MCF 10A (cell line): ENCODE results near the gene YWHAQ. TPM values are rescaled to one million over a fixed set of nuclear protein-coding genes. Genes with fewer than 3 reads are reported as not detected.

Experiments used
- BruUV-seq: library from RNA; stranded (reverse); fragments of 400-500 nt; replicated peaks from 2 replicates; lab custom pipeline; 2021; lab: Mats Ljungman, UMichigan
- CTCF ChIA-PET: fragments of 300-600 bp; sonication (Branson Sonifier 250); formaldehyde crosslinking; extraction: SDS; loops from one replicate; lab custom pipeline; 2021; ENCODE audit warnings: antibody characterized with exemption, inconsistent platforms; lab: Yijun Ruan, JAX
- POLR2A ChIA-PET: fragments of 300-600, 350-650 bp; sonication (Branson Sonifier 250); formaldehyde crosslinking; extraction: SDS; loops from one replicate; lab custom pipeline; 2020; ENCODE audit warnings: antibody characterized with exemption, inconsistent platforms; lab: Yijun Ruan, JAX
- DNase-seq: peaks from one replicate; pipeline ENCODE4 v3.0.0-alpha.2; 2018; ENCODE audit not compliant: unreplicated experiment
- H3K27ac Mint-ChIP-seq: one replicate; pipeline ENCODE4 v1.8.0; 2022; ENCODE audit warnings: mild to moderate bottlenecking, low read depth, mixed read lengths; ENCODE audit not compliant: unreplicated experiment
- H3K27me3 Mint-ChIP-seq: one replicate; pipeline ENCODE4 v1.8.0; 2022; ENCODE audit warnings: mixed read lengths; ENCODE audit not compliant: insufficient read depth, unreplicated experiment
- H3K36me3 Mint-ChIP-seq: one replicate; pipeline ENCODE4 v1.8.0; 2022; ENCODE audit warnings: mild to moderate bottlenecking, moderate library complexity, mixed read lengths; ENCODE audit not compliant: insufficient read depth, unreplicated experiment
- H3K4me1 Mint-ChIP-seq: one replicate; pipeline ENCODE4 v1.8.0; 2022; ENCODE audit warnings: mixed read lengths; ENCODE audit not compliant: insufficient read depth, unreplicated experiment
- H3K4me3 Mint-ChIP-seq: one replicate; pipeline ENCODE4 v1.8.0; 2022; ENCODE audit warnings: mild to moderate bottlenecking, moderate library complexity, mixed read lengths; ENCODE audit not compliant: unreplicated experiment
- H3K9me3 Mint-ChIP-seq: one replicate; pipeline ENCODE4 v1.8.0; 2022; ENCODE audit warnings: mixed read lengths; ENCODE audit not compliant: unreplicated experiment
- intact Hi-C: fragments of 100-400 bp; cut with micrococcal nuclease; formaldehyde crosslinking; loops from 2 replicates; pipeline ENCODE4 v1.14.1; 2022
- total RNA-seq: library from RNA; stranded (reverse); gene quantifications from 2 replicates; pipeline ENCODE4 v1.2.3, GENCODE V29; 2022
- TF ChIP-seq, protein P1 (sequence below): fragments of 200-600 bp; IDR thresholded peaks from one replicate; pipeline ENCODE4 v1.8.0; 2022; ENCODE audit warnings: antibody characterized with exemption, mild to moderate bottlenecking; ENCODE audit not compliant: unreplicated experiment

YWHAQ gene
- total RNA-seq, 1 experiment from 2014 or later = 239 TPM

DNA sequence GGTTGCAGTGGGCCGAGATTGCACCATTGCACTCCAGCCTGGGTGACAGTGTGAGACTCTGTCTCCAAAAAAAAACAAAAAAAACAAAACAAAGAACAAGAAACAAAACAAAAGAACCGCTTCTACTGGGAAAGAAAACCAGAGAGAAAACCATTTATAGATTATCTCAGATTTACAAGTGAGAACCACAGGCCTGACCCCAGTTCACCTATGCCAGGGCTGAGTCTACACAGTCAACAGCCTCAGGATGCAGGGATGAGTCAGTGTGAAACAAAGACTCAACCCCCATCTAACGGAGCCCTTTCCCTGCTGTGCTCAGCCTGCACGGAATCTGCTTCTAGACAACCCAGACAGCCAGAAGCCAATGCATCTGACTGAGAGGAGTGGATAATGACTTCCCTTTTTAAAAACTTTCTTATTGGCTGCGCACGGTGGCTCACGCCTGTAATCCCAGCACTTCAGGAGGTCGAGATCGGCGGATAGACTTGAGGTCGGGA is 25.5 kb upstream of the YWHAQ start:
- Mint-ChIP-seq H3K4me3 (no peak overlapping the region), H3K4me1 (peaks cover 43% of the 10 kb centered on the region), H3K27ac (peak overlapping the region; percentile 25), H3K27me3 (peaks cover 13% of the 10 kb centered on the region), H3K36me3 (no peaks in the 10 kb centered on the region), H3K9me3 (peaks cover 8% of the 10 kb centered on the region)
- TF ChIP-seq, protein P1, sequence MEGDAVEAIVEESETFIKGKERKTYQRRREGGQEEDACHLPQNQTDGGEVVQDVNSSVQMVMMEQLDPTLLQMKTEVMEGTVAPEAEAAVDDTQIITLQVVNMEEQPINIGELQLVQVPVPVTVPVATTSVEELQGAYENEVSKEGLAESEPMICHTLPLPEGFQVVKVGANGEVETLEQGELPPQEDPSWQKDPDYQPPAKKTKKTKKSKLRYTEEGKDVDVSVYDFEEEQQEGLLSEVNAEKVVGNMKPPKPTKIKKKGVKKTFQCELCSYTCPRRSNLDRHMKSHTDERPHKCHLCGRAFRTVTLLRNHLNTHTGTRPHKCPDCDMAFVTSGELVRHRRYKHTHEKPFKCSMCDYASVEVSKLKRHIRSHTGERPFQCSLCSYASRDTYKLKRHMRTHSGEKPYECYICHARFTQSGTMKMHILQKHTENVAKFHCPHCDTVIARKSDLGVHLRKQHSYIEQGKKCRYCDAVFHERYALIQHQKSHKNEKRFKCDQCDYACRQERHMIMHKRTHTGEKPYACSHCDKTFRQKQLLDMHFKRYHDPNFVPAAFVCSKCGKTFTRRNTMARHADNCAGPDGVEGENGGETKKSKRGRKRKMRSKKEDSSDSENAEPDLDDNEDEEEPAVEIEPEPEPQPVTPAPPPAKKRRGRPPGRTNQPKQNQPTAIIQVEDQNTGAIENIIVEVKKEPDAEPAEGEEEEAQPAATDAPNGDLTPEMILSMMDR = no peak
- BruUV-seq = no TSS peak
- CTCF ChIA-PET = interaction anchor here (0.6 to 1.1 kb wide), 2 partner anchors 13 to 27 kb away, joined by 3 to 4 read pairs; no protein-coding TSS in a partner anchor
- DNase-seq = peak; percentile 92
- intact Hi-C loops = no loop called here
- POLR2A ChIA-PET = interaction anchor here (0.6 to 2.8 kb wide), 5 partner anchors 9 to 101 kb away, joined by 3 to 32 read pairs (median 9); partner anchors contain the start of genes ADAM17 and YWHAQ

DNA sequence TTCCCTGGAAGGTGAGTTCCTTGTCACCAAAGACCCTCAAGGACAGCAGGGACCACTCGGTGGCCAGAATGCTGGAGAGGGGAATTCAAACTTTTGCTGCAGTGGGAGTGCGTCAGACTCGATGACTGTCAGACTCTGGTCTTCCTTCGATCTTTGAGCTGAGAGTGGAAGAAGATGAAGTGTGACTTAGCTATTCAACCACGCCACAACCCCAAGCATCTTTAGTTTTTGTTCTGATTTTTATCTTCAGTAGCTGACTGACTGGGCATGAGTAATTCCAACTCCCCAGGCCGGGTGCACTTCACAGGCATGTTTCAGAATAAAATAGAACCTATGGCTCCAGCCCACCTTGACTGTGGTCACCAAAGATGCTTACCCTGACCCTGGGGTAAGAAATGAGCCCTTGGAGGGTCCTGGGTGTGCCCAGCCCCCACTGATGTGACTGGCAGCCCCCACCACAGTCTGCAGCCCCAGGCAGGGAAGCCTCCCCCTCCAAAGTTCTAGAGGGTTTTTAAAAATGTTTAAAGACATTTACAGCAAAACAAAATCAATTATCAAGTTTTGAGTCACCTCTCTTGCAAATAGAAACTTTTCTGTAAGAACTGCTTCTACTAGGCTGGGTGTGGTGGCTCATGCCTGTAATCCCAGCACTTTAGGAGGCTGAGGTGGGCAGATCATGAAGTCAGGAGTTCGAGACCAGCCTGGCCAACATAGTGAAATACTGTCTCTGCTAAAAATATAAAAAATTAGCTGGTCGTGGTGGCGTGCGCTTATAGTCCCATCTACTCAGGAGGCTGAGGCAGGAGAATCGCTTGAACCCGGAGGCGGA is 24.9 kb upstream of the YWHAQ start:
- no TSS peak for BruUV-seq
- TF ChIP-seq, protein P1 = no peak
- H3K27ac Mint-ChIP-seq = peak overlapping the region; percentile 25
- intact Hi-C loops = loop anchor here (2.0 kb wide), 1 partner anchor 17 kb away; no protein-coding TSS in a partner anchor
- H3K36me3 Mint-ChIP-seq = no peaks in the 10 kb centered on the region
- H3K27me3 Mint-ChIP-seq = peaks cover 13% of the 10 kb centered on the region
- ChIA-PET CTCF (interaction anchor here (0.7 kb wide), 1 partner anchor 20 kb away, joined by 3 read pairs; no protein-coding TSS in a partner anchor), POLR2A (interaction anchor here (0.6 to 2.8 kb wide), 10 partner anchors 8 to 392 kb away, joined by 3 to 32 read pairs (median 6); partner anchors contain the start of genes ADAM17 and YWHAQ)
- H3K4me3 Mint-ChIP-seq = no peak overlapping the region
- H3K9me3 Mint-ChIP-seq = peaks cover 8% of the 10 kb centered on the region
- H3K4me1 Mint-ChIP-seq = peaks cover 43% of the 10 kb centered on the region
- DNase-seq = peak; percentile 70

DNA sequence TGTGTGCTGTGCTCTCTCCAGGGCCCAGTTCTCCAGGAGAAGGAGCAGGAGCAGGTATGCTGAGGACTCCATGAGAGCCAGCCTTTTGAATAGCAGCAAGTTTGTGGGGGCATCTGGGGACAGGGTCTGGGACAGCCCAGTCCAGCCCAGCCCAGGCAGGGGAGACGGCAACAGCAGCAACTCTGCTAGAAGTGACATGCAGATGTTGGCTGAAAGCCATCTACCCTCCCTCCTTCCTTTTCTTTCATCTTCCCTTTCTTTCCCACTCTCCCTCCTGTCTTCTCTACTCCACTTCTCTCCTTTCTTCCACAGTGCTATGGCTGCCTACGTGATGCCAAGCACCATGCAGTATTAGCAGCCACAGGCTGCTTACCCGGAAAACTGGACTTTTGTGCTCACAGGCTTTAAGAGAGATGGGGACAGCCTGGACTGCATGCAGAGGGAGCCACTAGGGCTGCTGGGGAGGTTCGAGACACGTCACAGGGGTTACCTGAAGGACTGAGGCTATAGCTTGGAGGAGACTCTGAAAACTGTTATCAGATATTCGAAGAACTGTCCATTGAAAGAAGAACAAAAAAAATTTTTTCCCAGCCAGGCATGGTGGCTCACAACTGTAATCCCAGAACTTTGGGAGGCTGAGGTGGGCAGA is 23.8 kb upstream of the YWHAQ start:
- no peak for DNase-seq
- peaks cover 13% of the 10 kb centered on the region for H3K27me3 Mint-ChIP-seq
- ChIA-PET POLR2A (interaction anchor here (0.6 to 2.8 kb wide), 10 partner anchors 10 to 393 kb away, joined by 3 to 32 read pairs (median 6); partner anchors contain the start of genes ADAM17 and YWHAQ), CTCF (interaction anchor here (0.7 kb wide), 3 partner anchors 21 to 271 kb away, joined by 3 to 4 read pairs (median 3); no protein-coding TSS in a partner anchor)
- no peak overlapping the region for H3K4me3 Mint-ChIP-seq
- H3K4me1 Mint-ChIP-seq = peaks cover 39% of the 10 kb centered on the region
- no TSS peak for BruUV-seq
- H3K36me3 Mint-ChIP-seq = no peaks in the 10 kb centered on the region
- H3K27ac Mint-ChIP-seq = no peak overlapping the region
- intact Hi-C loops = loop anchor here (2.0 kb wide), 1 partner anchor 16 kb away; no protein-coding TSS in a partner anchor
- peaks cover 8% of the 10 kb centered on the region for H3K9me3 Mint-ChIP-seq
- TF ChIP-seq, protein P1 = no peak
